ENCODE measurements around the gene MASP1. TPM values are rescaled to one million over a fixed set of nuclear protein-coding genes. Genes with fewer than 3 reads are reported as not detected.

The MASP1 gene
- total RNA-seq, 2 experiments from 2014 or later = not detected

GRCh38 chr3:187315872-187316271 lies 24.3 kb upstream of the MASP1 start:
- Mint-ChIP-seq H3K4me1 (peaks cover 13% of the 10 kb centered on the region), H3K27me3 (peaks cover 60% of the 10 kb centered on the region), H3K36me3 (no peaks in the 10 kb centered on the region), H3K4me3 (no peak overlapping the region), H3K9me3 (ENCODE audit: low read depth) (no peaks in the 10 kb centered on the region), H3K27ac (no peak overlapping the region)
- DNase-seq (no peak), ATAC-seq (no peak)
- CTCF ChIA-PET = interaction anchor here (8.0 to 11.2 kb wide), 2 partner anchors 364 to 399 kb away, joined by 69 to 370 read pairs; no protein-coding TSS in a partner anchor

DNA sequence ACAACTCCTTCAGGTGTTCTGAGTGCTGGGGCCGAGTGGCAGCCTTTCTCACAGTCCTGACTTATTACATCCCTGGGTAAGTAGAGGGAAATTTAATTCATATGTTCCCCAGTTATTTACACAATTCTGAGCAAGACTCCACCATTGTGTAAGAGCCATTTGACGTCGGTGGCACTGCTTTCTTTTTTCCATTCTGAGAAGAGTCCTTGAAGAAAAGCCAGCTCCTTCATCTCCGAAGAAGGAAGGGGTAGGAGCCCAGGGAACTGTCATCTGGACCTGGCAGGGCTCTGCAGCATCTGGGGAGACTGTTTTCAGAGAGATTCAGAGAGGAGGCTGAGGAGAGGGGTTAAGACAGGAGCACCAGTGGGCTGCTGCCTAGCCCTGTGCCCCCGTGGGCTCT lies 22.6 kb upstream of the MASP1 start:
- CTCF ChIA-PET = no interaction called here
- H3K4me1 Mint-ChIP-seq = peaks cover 7% of the 10 kb centered on the region

DNA sequence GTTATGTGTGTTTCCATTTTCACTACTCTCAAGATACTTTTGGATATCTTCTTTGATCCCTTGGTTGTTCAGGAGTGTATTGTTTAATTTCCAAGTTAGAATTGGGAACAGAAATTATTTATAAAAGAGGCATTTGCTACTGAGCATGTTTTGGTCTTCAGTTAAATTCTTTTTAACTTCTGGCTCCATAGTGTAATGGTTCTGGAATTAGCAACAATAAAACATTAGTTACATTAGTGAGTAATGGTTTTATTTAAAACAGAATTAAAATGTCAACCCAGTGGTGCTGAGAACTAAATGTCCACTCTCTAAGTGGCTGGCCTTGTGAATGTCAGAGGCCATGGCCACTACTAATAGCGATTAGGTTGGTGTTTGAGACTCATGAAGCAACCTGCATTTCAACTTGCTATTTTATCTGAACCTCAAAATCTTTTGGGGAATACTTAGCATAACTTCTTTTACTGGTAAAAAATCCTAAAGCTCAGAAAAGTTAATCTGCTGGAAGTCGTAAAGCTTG lies 19.5 kb upstream of the MASP1 start:
- H3K4me1 Mint-ChIP-seq = no peaks in the 10 kb centered on the region
- peaks cover 59% of the 10 kb centered on the region for H3K27me3 Mint-ChIP-seq
- DNase-seq (no peak), ATAC-seq (no peak)
- no peaks in the 10 kb centered on the region for H3K9me3 Mint-ChIP-seq (ENCODE audit: low read depth)
- no peak overlapping the region for H3K27ac Mint-ChIP-seq
- no peak overlapping the region for H3K4me3 Mint-ChIP-seq
- no peaks in the 10 kb centered on the region for H3K36me3 Mint-ChIP-seq
- CTCF ChIA-PET = no interaction called here

More for the DNA sequence above, 22.6 kb upstream of the MASP1 start:
- DNase-seq (no peak), ATAC-seq (no peak)
- Mint-ChIP-seq H3K36me3 (no peaks in the 10 kb centered on the region), H3K27ac (no peak overlapping the region), H3K4me3 (no peak overlapping the region), H3K9me3 (ENCODE audit: low read depth) (no peaks in the 10 kb centered on the region), H3K27me3 (peaks cover 72% of the 10 kb centered on the region)

- ATAC-seq = no peak
- no peak for DNase-seq
- CTCF ChIA-PET = interaction anchor here (0.7 to 4.3 kb wide), 2 partner anchors 8 to 370 kb away, joined by 3 to 35 read pairs; no protein-coding TSS in a partner anchor
- H3K9me3 Mint-ChIP-seq (ENCODE audit: low read depth) = no peaks in the 10 kb centered on the region
- H3K4me3 Mint-ChIP-seq = no peak overlapping the region
- H3K27ac Mint-ChIP-seq = no peak overlapping the region
- H3K27me3 Mint-ChIP-seq = peaks cover 57% of the 10 kb centered on the region
- no peaks in the 10 kb centered on the region for H3K4me1 Mint-ChIP-seq
- no peaks in the 10 kb centered on the region for H3K36me3 Mint-ChIP-seq
These were observed 18.7 kb upstream of the MASP1 start for GRCh38 chr3:187310226-187310625.

GRCh38 chr3:187305881-187306280 lies 14.3 kb upstream of the MASP1 start:
- ATAC-seq (no peak), DNase-seq (no peak)
- Mint-ChIP-seq H3K36me3 (no peaks in the 10 kb centered on the region), H3K4me1 (no peaks in the 10 kb centered on the region), H3K27me3 (peaks cover 44% of the 10 kb centered on the region), H3K27ac (no peak overlapping the region), H3K4me3 (no peak overlapping the region), H3K9me3 (ENCODE audit: low read depth) (no peaks in the 10 kb centered on the region)
- CTCF ChIA-PET = interaction anchor here (3.3 to 4.3 kb wide), 2 partner anchors 12 to 373 kb away, joined by 14 to 35 read pairs; no protein-coding TSS in a partner anchor

- no peak for DNase-seq
- no peaks in the 10 kb centered on the region for H3K36me3 Mint-ChIP-seq
- no peaks in the 10 kb centered on the region for H3K4me1 Mint-ChIP-seq
- H3K9me3 Mint-ChIP-seq (ENCODE audit: low read depth) = no peaks in the 10 kb centered on the region
- H3K27me3 Mint-ChIP-seq = peaks cover 32% of the 10 kb centered on the region
- CTCF ChIA-PET = interaction anchor here (0.8 kb wide), 1 partner anchor 380 kb away, joined by 4 read pairs; no protein-coding TSS in a partner anchor
- no peak overlapping the region for H3K27ac Mint-ChIP-seq
- no peak overlapping the region for H3K4me3 Mint-ChIP-seq
- no peak for ATAC-seq
These were observed 8.1 kb upstream of the MASP1 start for GRCh38 chr3:187299611-187300010.

DNA sequence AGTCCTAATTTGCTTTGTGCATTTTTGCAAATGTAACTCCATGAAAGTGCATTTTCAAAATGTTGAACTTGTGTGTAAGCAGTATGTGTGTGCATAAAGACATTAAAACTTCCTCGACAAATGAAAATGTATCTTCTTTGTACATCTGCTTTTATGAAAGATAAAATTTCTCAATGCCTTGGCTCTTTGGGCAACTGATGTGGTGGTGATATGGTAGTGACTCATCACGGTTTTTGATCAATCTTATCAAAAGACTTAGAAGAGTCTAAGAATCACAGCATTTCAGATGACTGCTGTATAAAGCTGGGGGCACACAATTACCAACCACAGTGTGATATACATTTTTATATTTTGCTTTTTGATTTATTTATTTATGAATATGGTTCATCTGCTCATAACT lies 5.4 kb upstream of the MASP1 start:
- peaks cover 32% of the 10 kb centered on the region for H3K27me3 Mint-ChIP-seq
- no peaks in the 10 kb centered on the region for H3K4me1 Mint-ChIP-seq
- H3K9me3 Mint-ChIP-seq (ENCODE audit: low read depth) = no peaks in the 10 kb centered on the region
- H3K4me3 Mint-ChIP-seq = no peak overlapping the region
- ATAC-seq (no peak), DNase-seq (no peak)
- CTCF ChIA-PET = interaction anchor here (1.0 kb wide), 1 partner anchor 383 kb away, joined by 3 read pairs; no protein-coding TSS in a partner anchor
- no peak overlapping the region for H3K27ac Mint-ChIP-seq
- H3K36me3 Mint-ChIP-seq = no peaks in the 10 kb centered on the region

- ATAC-seq (no peak), DNase-seq (no peak)
- no peaks in the 10 kb centered on the region for H3K9me3 Mint-ChIP-seq (ENCODE audit: low read depth)
- H3K27me3 Mint-ChIP-seq = peaks cover 36% of the 10 kb centered on the region
- H3K4me1 Mint-ChIP-seq = no peaks in the 10 kb centered on the region
- H3K36me3 Mint-ChIP-seq = no peaks in the 10 kb centered on the region
- H3K4me3 Mint-ChIP-seq = no peak overlapping the region
- CTCF ChIA-PET = interaction anchor here (1.0 kb wide), 1 partner anchor 383 kb away, joined by 3 read pairs; no protein-coding TSS in a partner anchor
- H3K27ac Mint-ChIP-seq = no peak overlapping the region
These were observed 4.5 kb upstream of the MASP1 start for GRCh38 chr3:187296058-187296457.

DNA sequence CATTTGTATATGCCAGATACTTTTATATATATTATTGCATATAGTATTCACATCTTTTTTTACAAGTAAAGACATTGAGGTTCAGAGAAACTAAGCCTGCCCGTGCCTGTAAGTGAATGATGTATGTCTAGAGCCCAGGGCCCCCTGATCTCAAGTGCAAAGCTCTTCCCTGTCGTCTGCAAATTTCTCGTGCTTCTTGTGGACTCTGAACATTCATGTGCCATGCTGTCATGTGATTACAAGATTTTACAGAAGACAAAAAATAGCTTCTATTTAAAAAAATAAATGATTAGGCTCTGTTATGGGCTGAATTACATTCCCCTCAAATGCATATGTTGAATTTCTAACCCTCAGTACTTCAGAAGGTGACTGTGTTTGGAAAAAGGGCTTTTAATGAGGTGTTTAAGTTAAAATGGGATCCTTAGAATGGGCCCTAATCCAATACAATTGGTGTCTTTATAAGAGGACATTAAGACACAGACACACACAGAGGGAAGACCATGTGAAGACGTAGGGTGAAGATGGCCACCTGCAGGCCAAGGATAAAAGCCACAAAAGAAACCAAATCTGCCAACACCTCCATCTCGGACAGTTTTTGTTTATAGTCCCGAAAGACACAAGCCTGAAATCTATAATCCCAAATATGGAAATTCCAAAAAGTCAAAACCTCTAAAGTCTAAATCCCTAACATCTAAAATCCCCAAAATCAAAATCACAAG lies 3.9 kb upstream of the MASP1 start:
- CTCF ChIA-PET = no interaction called here
- Mint-ChIP-seq H3K36me3 (no peaks in the 10 kb centered on the region), H3K4me1 (no peaks in the 10 kb centered on the region), H3K27ac (no peak overlapping the region), H3K27me3 (peaks cover 42% of the 10 kb centered on the region), H3K4me3 (no peak overlapping the region), H3K9me3 (ENCODE audit: low read depth) (no peaks in the 10 kb centered on the region)
- ATAC-seq = no peak
- no peak for DNase-seq

- ATAC-seq = no peak
- Mint-ChIP-seq H3K27me3 (peaks cover 56% of the 10 kb centered on the region), H3K4me1 (no peaks in the 10 kb centered on the region), H3K9me3 (ENCODE audit: low read depth) (no peaks in the 10 kb centered on the region), H3K27ac (no peak overlapping the region), H3K4me3 (no peak overlapping the region), H3K36me3 (no peaks in the 10 kb centered on the region)
- CTCF ChIA-PET = interaction anchor here (1.2 kb wide), 1 partner anchor 386 kb away, joined by 4 read pairs; no protein-coding TSS in a partner anchor
- DNase-seq = no peak
These were observed 2.2 kb upstream of the MASP1 start for GRCh38 chr3:187293516-187294430.

GRCh38 chr3:187292631-187293515 lies 1.3 kb upstream of the MASP1 start:
- CTCF ChIA-PET = interaction anchor here (1.2 kb wide), 1 partner anchor 387 kb away, joined by 4 read pairs; no protein-coding TSS in a partner anchor
- H3K27me3 Mint-ChIP-seq = peaks cover 58% of the 10 kb centered on the region
- no peaks in the 10 kb centered on the region for H3K4me1 Mint-ChIP-seq
- no peaks in the 10 kb centered on the region for H3K9me3 Mint-ChIP-seq (ENCODE audit: low read depth)
- H3K36me3 Mint-ChIP-seq = no peaks in the 10 kb centered on the region
- H3K27ac Mint-ChIP-seq = no peak overlapping the region
- ATAC-seq (no peak), DNase-seq (no peak)
- H3K4me3 Mint-ChIP-seq = no peak overlapping the region

DNA sequence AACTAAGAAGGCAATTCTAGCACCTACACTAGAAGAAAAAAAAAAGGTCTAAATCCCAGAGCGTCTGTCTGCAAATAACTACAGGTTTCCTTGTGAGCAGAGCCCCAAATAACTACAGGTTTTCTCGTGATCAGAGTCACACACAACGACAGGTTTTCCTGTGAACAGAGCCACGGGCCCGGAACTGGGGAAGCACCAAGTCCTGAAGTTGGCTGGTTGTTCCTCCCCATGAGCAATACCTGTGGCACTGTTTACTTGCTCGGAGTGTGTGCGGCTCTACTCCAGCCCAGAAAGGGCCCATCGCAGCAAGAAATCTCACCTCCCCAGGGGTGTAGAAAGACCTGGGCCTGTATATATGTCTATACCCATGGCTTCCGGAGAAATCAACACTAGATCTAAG lies 644 bp upstream of the MASP1 start:
- Mint-ChIP-seq H3K27ac (no peak overlapping the region), H3K9me3 (ENCODE audit: low read depth) (no peaks in the 10 kb centered on the region), H3K4me1 (no peaks in the 10 kb centered on the region), H3K27me3 (peaks cover 57% of the 10 kb centered on the region), H3K4me3 (no peak overlapping the region), H3K36me3 (no peaks in the 10 kb centered on the region)
- no peak for DNase-seq
- CTCF ChIA-PET = no interaction called here
- no peak for ATAC-seq
